Loucy (cell line): ENCODE data around the gene ALG12.

ENCODE experiments used
- H2AFZ ChIP-seq: fragments of 200-600 bp; sonication (generic); 2 replicates; pipeline ENCODE4 v1.6.0; 2016; ENCODE audit warnings: antibody characterized with exemption, mild to moderate bottlenecking, low read length, moderate library complexity
- H3F3A ChIP-seq: fragments of 200-600 bp; 2 replicates; pipeline ENCODE4 v1.6.0; 2016; ENCODE audit warnings: antibody characterized with exemption, low read depth, mild to moderate bottlenecking
- H3K27me3 ChIP-seq: fragments of 200-600 bp; sonication (generic); 2 replicates; pipeline ENCODE4 v1.6.1; 2014; ENCODE audit warnings: low read length, mild to moderate bottlenecking; ENCODE audit not compliant: insufficient read depth, poor library complexity, severe bottlenecking
- H3K36me3 ChIP-seq: fragments of 200-600 bp; sonication (generic); 2 replicates; pipeline ENCODE4 v1.6.1; 2016; ENCODE audit warnings: low read length; ENCODE audit not compliant: insufficient read depth
- H3K4me1 ChIP-seq: fragments of 200-600 bp; sonication (generic); 2 replicates; pipeline ENCODE4 v1.5.1; 2014; ENCODE audit warnings: low read length, mild to moderate bottlenecking; ENCODE audit not compliant: insufficient read depth, poor library complexity, severe bottlenecking
- H3K4me2 ChIP-seq: fragments of 200-600 bp; sonication (generic); 2 replicates; pipeline ENCODE4 v1.6.0; 2014; ENCODE audit warnings: antibody characterized with exemption, low read length, low read depth, mild to moderate bottlenecking; ENCODE audit not compliant: poor library complexity, severe bottlenecking
- H3K4me3 ChIP-seq: fragments of 200-600 bp; sonication (generic); 2 replicates; pipeline ENCODE4 v1.5.1; 2014; ENCODE audit warnings: low read length, mild to moderate bottlenecking, mixed read lengths; ENCODE audit not compliant: poor library complexity, severe bottlenecking
- H3K79me2 ChIP-seq: fragments of 200-600 bp; sonication (generic); 2 replicates; pipeline ENCODE4 v1.6.1; 2014; ENCODE audit warnings: low read length; ENCODE audit not compliant: insufficient read depth
- H3K9ac ChIP-seq: fragments of 200-600 bp; sonication (generic); 2 replicates; pipeline ENCODE4 v1.6.0; 2014; ENCODE audit warnings: mild to moderate bottlenecking, low read depth, low read length, moderate library complexity; ENCODE audit not compliant: poor library complexity, severe bottlenecking
- H3K9me2 ChIP-seq: fragments of 200-600 bp; sonication (generic); replicated peaks from 2 replicates; pipeline ENCODE4 v1.6.1; 2016; ENCODE audit warnings: low read depth, low read length, mixed read lengths
- H3K9me3 ChIP-seq: fragments of 200-600 bp; sonication (generic); 2 replicates; pipeline ENCODE4 v1.6.1; 2014; ENCODE audit warnings: mild to moderate bottlenecking, antibody characterized with exemption, low read length, low read depth; ENCODE audit not compliant: insufficient read depth
- H4K20me1 ChIP-seq: fragments of 200-600 bp; sonication (generic); 2 replicates; pipeline ENCODE4 v1.6.0; 2014; ENCODE audit warnings: antibody characterized with exemption, low read length, mild to moderate bottlenecking; ENCODE audit not compliant: insufficient read depth, poor library complexity, severe bottlenecking
- EZH2phosphoT487 ChIP-seq: fragments of 200-600 bp; IDR thresholded peaks from 2 replicates; pipeline ENCODE4 v1.6.1; 2018; ENCODE audit warnings: antibody characterized with exemption, mild to moderate bottlenecking, moderate library complexity, borderline replicate concordance
- TF ChIP-seq, protein P1 (sequence below): fragments of 200-600 bp; sonication (generic); conservative IDR thresholded peaks from 2 replicates; pipeline ENCODE4 v1.5.1; 2014; ENCODE audit warnings: mild to moderate bottlenecking, antibody characterized with exemption, low read length

ALG12 gene

GRCh38 chr22:49957826-49958365, 39.7 kb upstream of the ALG12 start:
- H2AFZ ChIP-seq: no peak overlapping the region
- H3K9me3 ChIP-seq: no peaks in the 10 kb centered on the region
- no peak overlapping the region for H3K9ac ChIP-seq
- TF ChIP-seq, protein P1, sequence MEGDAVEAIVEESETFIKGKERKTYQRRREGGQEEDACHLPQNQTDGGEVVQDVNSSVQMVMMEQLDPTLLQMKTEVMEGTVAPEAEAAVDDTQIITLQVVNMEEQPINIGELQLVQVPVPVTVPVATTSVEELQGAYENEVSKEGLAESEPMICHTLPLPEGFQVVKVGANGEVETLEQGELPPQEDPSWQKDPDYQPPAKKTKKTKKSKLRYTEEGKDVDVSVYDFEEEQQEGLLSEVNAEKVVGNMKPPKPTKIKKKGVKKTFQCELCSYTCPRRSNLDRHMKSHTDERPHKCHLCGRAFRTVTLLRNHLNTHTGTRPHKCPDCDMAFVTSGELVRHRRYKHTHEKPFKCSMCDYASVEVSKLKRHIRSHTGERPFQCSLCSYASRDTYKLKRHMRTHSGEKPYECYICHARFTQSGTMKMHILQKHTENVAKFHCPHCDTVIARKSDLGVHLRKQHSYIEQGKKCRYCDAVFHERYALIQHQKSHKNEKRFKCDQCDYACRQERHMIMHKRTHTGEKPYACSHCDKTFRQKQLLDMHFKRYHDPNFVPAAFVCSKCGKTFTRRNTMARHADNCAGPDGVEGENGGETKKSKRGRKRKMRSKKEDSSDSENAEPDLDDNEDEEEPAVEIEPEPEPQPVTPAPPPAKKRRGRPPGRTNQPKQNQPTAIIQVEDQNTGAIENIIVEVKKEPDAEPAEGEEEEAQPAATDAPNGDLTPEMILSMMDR: no peak
- TF ChIP-seq EZH2phosphoT487: no peak
- no peaks in the 10 kb centered on the region for H3K27me3 ChIP-seq
- no peaks in the 10 kb centered on the region for H3F3A ChIP-seq
- no peak overlapping the region for H3K4me2 ChIP-seq
- peaks cover 31% of the 10 kb centered on the region for H3K79me2 ChIP-seq
- H3K4me1 ChIP-seq: peaks cover 16% of the 10 kb centered on the region
- H3K9me2 ChIP-seq: no peaks in the 10 kb centered on the region
- peaks cover 3% of the 10 kb centered on the region; the same call in 1 of the 2 replicates for H3K36me3 ChIP-seq
- no peak overlapping the region for H3K4me3 ChIP-seq
- peaks cover 16% of the 10 kb centered on the region for H4K20me1 ChIP-seq

DNA sequence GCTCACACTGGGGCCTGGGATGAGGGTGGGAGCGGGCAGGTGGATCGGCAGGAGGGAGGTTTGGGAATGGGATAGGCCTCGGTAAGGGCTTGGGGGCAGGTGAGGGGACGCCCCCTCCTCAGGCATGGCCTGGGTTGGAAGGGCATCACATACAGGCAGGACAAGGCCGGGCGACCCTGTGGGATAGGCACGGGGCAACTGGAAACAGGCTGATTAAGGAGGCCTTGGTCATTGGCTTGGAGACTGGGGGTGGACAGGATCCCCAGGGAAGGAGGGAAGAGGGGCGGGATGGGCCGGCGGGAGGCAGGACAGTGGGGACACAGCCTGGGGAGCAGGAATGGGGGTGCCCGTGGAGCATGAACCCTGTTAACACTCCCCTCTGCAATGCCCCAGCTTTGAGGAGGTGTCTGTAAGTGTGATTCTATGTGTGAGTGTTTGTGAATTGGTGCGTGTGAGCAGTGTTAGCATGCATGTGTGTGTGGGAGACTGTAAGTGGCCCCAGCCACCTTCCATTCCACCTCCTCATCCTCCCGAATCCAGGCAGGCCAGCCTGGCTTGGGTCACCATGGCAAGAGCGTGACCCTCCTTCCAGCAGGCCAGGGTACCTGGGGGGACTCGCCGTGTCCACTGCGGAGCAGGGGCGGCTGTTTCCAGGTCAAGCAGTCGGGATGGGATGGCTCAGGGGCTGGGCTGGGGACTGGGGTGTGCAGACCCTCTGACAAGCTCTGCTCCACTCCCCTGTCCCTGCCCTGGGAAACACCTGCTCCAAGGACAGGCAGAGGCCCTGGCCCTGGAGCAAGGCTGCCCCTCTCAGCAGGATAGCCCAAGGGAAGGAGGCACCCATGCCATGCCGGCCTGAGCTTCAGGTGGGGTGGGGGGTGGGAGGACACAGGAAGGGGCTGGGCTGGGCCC, 38.9 kb upstream of the ALG12 start:
- Histone ChIP-seq H3K4me1 (peaks cover 13% of the 10 kb centered on the region), H3K4me3 (no peak overlapping the region), H3K9ac (no peak overlapping the region), H3K36me3 (no peaks in the 10 kb centered on the region), H3K79me2 (peaks cover 24% of the 10 kb centered on the region), H3F3A (no peaks in the 10 kb centered on the region), H2AFZ (no peak overlapping the region), H3K9me3 (no peaks in the 10 kb centered on the region), H3K27me3 (no peaks in the 10 kb centered on the region), H3K9me2 (no peaks in the 10 kb centered on the region), H4K20me1 (peaks cover 9% of the 10 kb centered on the region), H3K4me2 (no peak overlapping the region)
- no peak for TF ChIP-seq EZH2phosphoT487
- TF ChIP-seq, protein P1: no peak

GRCh38 chr22:49956418-49956770, 38.2 kb upstream of the ALG12 start:
- H3K4me1 ChIP-seq: peaks cover 17% of the 10 kb centered on the region
- no peaks in the 10 kb centered on the region for H3K9me3 ChIP-seq
- no peaks in the 10 kb centered on the region for H3F3A ChIP-seq
- no peak for TF ChIP-seq EZH2phosphoT487
- TF ChIP-seq, protein P1: no peak
- H4K20me1 ChIP-seq: peaks cover 1% of the 10 kb centered on the region
- peaks cover 16% of the 10 kb centered on the region for H3K79me2 ChIP-seq
- H3K4me3 ChIP-seq: no peak overlapping the region
- H3K9me2 ChIP-seq: no peaks in the 10 kb centered on the region
- H3K9ac ChIP-seq: no peak overlapping the region
- no peak overlapping the region for H2AFZ ChIP-seq
- no peak overlapping the region for H3K4me2 ChIP-seq
- H3K27me3 ChIP-seq: no peaks in the 10 kb centered on the region
- no peaks in the 10 kb centered on the region for H3K36me3 ChIP-seq
